Measurements from ENCODE around the gene APOA5. TPM values are rescaled to one million over a fixed set of nuclear protein-coding genes. Genes with fewer than 3 reads are reported as not detected.
A peak's percentile ranks its signal among the peaks of the same experiment; 100 is the strongest.

The APOA5 gene
- polyA plus RNA-seq, 4 donors = 0.22 to 0.43 TPM; not detected in 2

DNA sequence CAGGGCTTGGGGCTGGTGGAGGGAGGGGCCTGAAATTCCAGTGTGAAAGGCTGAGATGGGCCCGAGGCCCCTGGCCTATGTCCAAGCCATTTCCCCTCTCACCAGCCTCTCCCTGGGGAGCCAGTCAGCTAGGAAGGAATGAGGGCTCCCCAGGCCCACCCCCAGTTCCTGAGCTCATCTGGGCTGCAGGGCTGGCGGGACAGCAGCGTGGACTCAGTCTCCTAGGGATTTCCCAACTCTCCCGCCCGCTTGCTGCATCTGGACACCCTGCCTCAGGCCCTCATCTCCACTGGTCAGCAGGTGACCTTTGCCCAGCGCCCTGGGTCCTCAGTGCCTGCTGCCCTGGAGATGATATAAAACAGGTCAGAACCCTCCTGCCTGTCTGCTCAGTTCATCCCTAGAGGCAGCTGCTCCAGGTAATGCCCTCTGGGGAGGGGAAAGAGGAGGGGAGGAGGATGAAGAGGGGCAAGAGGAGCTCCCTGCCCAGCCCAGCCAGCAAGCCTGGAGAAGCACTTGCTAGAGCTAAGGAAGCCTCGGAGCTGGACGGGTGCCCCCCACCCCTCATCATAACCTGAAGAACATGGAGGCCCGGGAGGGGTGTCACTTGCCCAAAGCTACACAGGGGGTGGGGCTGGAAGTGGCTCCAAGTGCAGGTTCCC lies 38.0 kb upstream of the APOA5 start, which contains the start of gene APOC3:
Gene APOC3, plus strand, starts transcription at position 383 of the 659 bp plus-strand sequence. CDS start 676 bp downstream, outside the sequence.
- Histone ChIP-seq H3K4me1 (ENCODE audit: control insufficient read depth in 3 of 3, insufficient read depth in 2 of 3, low read depth in 1 of 3, low read length in 2 of 3) (peaks cover 5 to 73% (median 11%) of the 10 kb centered on the region in 3 donors), H3K27me3 (ENCODE audit: control insufficient read depth in 3 of 3, insufficient read depth in 3 of 3, low read length in 3 of 3) (no peaks in the 10 kb centered on the region), H3K27ac (ENCODE audit: low read depth in 1 of 3, low read length in 2 of 3) (peak within 1 kb of the TSS; percentile 4 to 99 (median 93)), H3K36me3 (ENCODE audit: control insufficient read depth in 3 of 3, insufficient read depth in 2 of 3, low read depth in 1 of 3, low read length in 3 of 3) (peaks cover 0 to 24% (median 0%) of the 10 kb centered on the region in 3 donors), H3K9me3 (ENCODE audit: control insufficient read depth in 2 of 2, insufficient read depth in 1 of 2, low read depth in 1 of 2, low read length in 1 of 2) (no peaks in the 10 kb centered on the region), H3K4me3 (ENCODE audit: low read depth in 1 of 3, low read length in 3 of 3) (peak within 1 kb of the TSS in 2 of 3 donors; percentile 45 to 48)
- 29 to 61% (median 59%) methylated on average over 9 of the region's 9 CpGs for WGBS, 3 donors
- FAIRE-seq (no peak), DNase-seq (peak; percentile 72 to 76)

DNA sequence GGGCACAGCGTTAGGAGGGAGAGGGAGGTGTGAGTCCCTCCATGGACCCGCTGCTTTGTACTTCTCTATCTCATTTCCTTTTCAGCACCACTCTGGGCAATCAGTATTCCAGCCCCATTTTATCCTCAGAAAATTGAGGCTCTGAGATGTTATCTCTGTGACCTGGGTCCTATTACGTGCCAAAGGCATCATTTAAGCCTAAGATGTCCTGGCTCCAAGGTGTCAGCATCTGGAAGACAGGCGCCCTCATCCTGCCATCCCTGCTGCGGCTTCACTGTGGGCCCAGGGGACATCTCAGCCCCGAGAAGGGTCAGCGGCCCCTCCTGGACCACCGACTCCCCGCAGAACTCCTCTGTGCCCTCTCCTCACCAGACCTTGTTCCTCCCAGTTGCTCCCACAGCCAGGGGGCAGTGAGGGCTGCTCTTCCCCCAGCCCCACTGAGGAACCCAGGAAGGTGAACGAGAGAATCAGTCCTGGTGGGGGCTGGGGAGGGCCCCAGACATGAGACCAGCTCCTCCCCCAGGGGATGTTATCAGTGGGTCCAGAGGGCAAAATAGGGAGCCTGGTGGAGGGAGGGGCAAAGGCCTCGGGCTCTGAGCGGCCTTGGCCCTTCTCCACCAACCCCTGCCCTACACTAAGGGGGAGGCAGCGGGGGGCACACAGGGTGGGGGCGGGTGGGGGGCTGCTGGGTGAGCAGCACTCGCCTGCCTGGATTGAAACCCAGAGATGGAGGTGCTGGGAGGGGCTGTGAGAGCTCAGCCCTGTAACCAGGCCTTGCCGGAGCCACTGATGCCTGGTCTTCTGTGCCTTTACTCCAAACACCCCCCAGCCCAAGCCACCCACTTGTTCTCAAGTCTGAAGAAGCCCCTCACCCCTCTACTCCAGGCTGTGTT lies 37.2 kb upstream of the APOA5 start:
- 27 to 56% (median 37%) methylated on average over 12 to 16 of the region's 16 CpGs for WGBS, 3 donors
- FAIRE-seq = no peak
- Histone ChIP-seq H3K9me3 (ENCODE audit: control insufficient read depth in 2 of 2, insufficient read depth in 1 of 2, low read depth in 1 of 2, low read length in 1 of 2) (no peaks in the 10 kb centered on the region), H3K4me1 (ENCODE audit: control insufficient read depth in 3 of 3, insufficient read depth in 2 of 3, low read depth in 1 of 3, low read length in 2 of 3) (peaks cover 5 to 76% (median 11%) of the 10 kb centered on the region in 3 donors), H3K4me3 (ENCODE audit: low read depth in 1 of 3, low read length in 3 of 3) (peak overlapping the region in 2 of 3 donors; percentile 45 to 48), H3K36me3 (ENCODE audit: control insufficient read depth in 3 of 3, insufficient read depth in 2 of 3, low read depth in 1 of 3, low read length in 3 of 3) (peaks cover 0 to 22% (median 0%) of the 10 kb centered on the region in 3 donors), H3K27ac (ENCODE audit: low read depth in 1 of 3, low read length in 2 of 3) (peak overlapping the region; percentile 4 to 99 (median 93)), H3K27me3 (ENCODE audit: control insufficient read depth in 3 of 3, insufficient read depth in 3 of 3, low read length in 3 of 3) (no peaks in the 10 kb centered on the region)
- DNase-seq = peak; percentile 90 to 93

DNA sequence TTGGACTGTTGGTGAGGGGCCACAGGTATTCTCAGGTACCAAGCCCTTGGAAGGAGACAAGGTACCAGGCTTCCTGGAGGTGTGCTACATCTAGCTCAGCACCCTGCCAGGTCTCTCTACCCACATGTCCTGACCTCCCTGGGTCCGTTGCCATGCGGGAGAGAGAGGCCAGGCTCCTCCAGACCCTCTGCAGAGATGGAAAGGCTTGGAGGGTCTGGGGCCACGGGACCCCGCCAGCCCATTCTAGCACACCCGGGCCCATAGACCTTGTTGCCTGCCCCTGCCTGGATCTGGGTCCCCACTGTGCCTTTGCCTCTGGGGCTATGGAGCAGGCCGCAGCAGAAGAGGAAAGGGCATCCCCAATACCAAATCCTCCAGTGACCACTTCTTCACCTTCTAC lies 35.8 kb upstream of the APOA5 start:
- Histone ChIP-seq H3K36me3 (ENCODE audit: control insufficient read depth in 3 of 3, insufficient read depth in 2 of 3, low read depth in 1 of 3, low read length in 3 of 3) (peaks cover 0 to 15% (median 0%) of the 10 kb centered on the region in 3 donors), H3K27me3 (ENCODE audit: control insufficient read depth in 3 of 3, insufficient read depth in 3 of 3, low read length in 3 of 3) (no peaks in the 10 kb centered on the region), H3K9me3 (ENCODE audit: control insufficient read depth in 2 of 2, insufficient read depth in 1 of 2, low read depth in 1 of 2, low read length in 1 of 2) (no peaks in the 10 kb centered on the region), H3K27ac (ENCODE audit: low read depth in 1 of 3, low read length in 2 of 3) (peak overlapping the region; percentile 14 to 99 (median 93)), H3K4me3 (ENCODE audit: low read depth in 1 of 3, low read length in 3 of 3) (no peak overlapping the region), H3K4me1 (ENCODE audit: control insufficient read depth in 3 of 3, insufficient read depth in 2 of 3, low read depth in 1 of 3, low read length in 2 of 3) (peaks cover 5 to 86% (median 11%) of the 10 kb centered on the region in 3 donors)
- WGBS, 3 donors = 84 to 93% (median 92%) methylated on average over 6 of the region's 6 CpGs
- DNase-seq = peak in 1 of 2 donors; percentile 12
- FAIRE-seq = no peak

DNA sequence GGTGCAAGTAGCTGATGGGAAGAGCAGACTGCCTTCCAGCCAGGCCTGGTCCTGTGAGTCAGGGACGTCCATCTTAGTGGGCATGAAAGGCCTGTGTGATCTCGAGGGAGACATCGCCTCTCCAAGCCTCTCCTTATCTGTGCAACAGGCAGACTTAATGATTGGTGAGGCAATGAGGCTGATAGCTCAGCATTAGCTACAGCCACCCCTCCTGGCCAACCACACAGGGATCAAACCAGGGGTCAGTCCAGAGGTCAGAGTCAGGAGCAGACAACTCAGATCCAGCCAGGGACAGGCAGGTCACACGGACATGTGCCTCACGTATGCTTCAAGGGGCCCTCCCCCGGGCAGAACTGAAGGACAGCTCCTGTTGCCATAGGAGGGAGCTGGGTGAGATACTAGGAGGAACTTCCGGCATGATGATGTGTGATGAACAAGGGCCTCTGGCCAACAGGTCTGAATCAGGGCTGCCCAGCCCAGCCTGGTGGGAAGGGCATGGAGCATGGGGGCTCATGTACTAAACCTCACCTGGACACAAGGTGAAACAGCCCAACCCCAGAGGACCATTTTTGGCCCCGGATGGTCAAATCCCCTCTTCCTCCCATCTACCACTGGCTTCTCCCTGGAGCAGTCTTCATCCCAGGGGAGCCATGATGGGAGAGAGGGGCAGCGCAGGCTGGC lies 35.2 kb upstream of the APOA5 start:
- 35 to 66% (median 50%) methylated on average over 9 of the region's 9 CpGs for WGBS, 3 donors
- FAIRE-seq = no peak

DNA sequence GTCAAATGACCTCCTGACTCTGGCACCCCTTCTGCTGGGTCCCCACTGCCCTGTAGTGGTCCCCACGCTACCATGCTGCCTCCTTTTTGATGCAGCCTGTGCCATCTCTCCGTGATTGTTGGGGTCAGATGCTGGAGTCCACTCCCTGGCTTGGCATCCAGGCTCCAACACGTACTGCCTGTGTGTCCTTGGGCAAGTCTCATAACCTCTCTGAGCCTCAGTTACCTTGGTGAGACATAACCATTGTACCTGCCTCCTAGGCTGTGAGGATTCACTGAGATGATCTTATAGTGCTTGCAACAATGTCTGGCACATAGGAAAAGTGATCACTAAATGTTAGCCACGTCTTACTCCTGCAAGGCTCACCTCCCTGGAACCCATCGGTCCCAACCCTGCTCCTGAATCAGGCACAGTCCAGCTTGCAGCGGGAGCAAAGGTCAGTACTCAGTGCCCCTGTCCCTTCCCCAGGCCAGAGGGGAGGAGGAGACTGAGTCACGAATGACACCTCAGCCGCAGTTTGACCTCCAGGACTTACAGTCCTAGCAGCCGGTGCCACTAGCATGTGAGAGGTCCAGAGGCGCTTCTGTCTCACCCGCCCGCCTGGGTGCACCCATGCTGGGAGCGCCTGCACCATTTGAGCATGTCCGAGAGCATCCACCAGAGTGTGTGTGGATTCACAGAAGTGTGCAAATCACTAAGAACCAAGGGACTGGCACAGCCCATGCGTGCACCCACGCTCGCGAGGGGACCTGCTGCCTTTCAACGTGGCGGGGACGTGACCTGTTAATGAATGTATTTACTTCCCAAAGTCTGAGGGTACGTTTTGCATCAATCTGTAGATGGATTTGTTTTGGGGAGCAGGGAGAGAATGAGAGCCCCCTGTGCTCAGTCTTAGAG lies 34.4 kb upstream of the APOA5 start:
- FAIRE-seq (no peak), DNase-seq (peak; percentile 26 to 81)
- Histone ChIP-seq H3K4me3 (ENCODE audit: low read depth in 1 of 3, low read length in 3 of 3) (no peak overlapping the region), H3K4me1 (ENCODE audit: control insufficient read depth in 3 of 3, insufficient read depth in 2 of 3, low read depth in 1 of 3, low read length in 2 of 3) (peaks cover 5 to 77% (median 9%) of the 10 kb centered on the region in 3 donors), H3K9me3 (ENCODE audit: control insufficient read depth in 2 of 2, insufficient read depth in 1 of 2, low read depth in 1 of 2, low read length in 1 of 2) (peaks cover 0 to 5% of the 10 kb centered on the region in 2 donors), H3K27me3 (ENCODE audit: control insufficient read depth in 3 of 3, insufficient read depth in 3 of 3, low read length in 3 of 3) (no peaks in the 10 kb centered on the region), H3K36me3 (ENCODE audit: control insufficient read depth in 3 of 3, insufficient read depth in 2 of 3, low read depth in 1 of 3, low read length in 3 of 3) (peaks cover 0 to 19% (median 4%) of the 10 kb centered on the region in 3 donors), H3K27ac (ENCODE audit: low read depth in 1 of 3, low read length in 2 of 3) (peak overlapping the region; percentile 7 to 93 (median 85))
- WGBS, 3 donors = 48 to 72% (median 62%) methylated on average over 22 of the region's 22 CpGs

More for the DNA sequence above, 35.2 kb upstream of the APOA5 start:
- peak overlapping the region; percentile 14 to 99 (median 93) for H3K27ac ChIP-seq (ENCODE audit: low read depth in 1 of 3, low read length in 2 of 3)
- H3K9me3 ChIP-seq (ENCODE audit: control insufficient read depth in 2 of 2, insufficient read depth in 1 of 2, low read depth in 1 of 2, low read length in 1 of 2) = no peaks in the 10 kb centered on the region
- H3K4me1 ChIP-seq (ENCODE audit: control insufficient read depth in 3 of 3, insufficient read depth in 2 of 3, low read depth in 1 of 3, low read length in 2 of 3) = peaks cover 5 to 82% (median 9%) of the 10 kb centered on the region in 3 donors
- H3K27me3 ChIP-seq (ENCODE audit: control insufficient read depth in 3 of 3, insufficient read depth in 3 of 3, low read length in 3 of 3) = no peaks in the 10 kb centered on the region
- DNase-seq = peak; percentile 88 to 95
- peaks cover 0 to 15% (median 0%) of the 10 kb centered on the region in 3 donors for H3K36me3 ChIP-seq (ENCODE audit: control insufficient read depth in 3 of 3, insufficient read depth in 2 of 3, low read depth in 1 of 3, low read length in 3 of 3)
- no peak overlapping the region for H3K4me3 ChIP-seq (ENCODE audit: low read depth in 1 of 3, low read length in 3 of 3)

DNA sequence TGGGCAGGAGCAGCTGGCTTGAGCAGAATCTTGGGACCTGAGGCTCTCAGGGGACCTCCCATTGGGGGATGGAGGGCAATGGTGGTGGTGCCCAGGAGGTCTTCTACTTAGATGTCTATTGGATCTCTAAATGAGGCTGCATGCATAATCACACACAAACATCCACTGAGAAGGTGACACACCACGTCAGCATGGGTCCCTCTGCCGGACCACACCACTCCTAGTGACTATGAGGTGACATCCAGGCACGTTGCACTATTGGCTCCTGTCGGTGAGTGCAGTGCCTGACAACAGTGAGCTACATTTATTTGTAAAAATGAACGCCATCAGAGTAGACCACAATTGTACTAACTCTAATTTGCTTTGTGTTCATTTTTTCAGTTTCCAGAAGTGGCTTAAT lies 33.8 kb upstream of the APOA5 start:
- WGBS, 3 donors = 78 to 84% (median 81%) methylated on average over 5 of the region's 5 CpGs
- DNase-seq (no peak), FAIRE-seq (no peak)
- peaks cover 0 to 5% of the 10 kb centered on the region in 2 donors for H3K9me3 ChIP-seq (ENCODE audit: control insufficient read depth in 2 of 2, insufficient read depth in 1 of 2, low read depth in 1 of 2, low read length in 1 of 2)
- peak overlapping the region in 2 of 3 donors; percentile 85 to 93 for H3K27ac ChIP-seq (ENCODE audit: low read depth in 1 of 3, low read length in 2 of 3)
- H3K27me3 ChIP-seq (ENCODE audit: control insufficient read depth in 3 of 3, insufficient read depth in 3 of 3, low read length in 3 of 3) = no peaks in the 10 kb centered on the region
- peaks cover 0 to 26% (median 9%) of the 10 kb centered on the region in 3 donors for H3K36me3 ChIP-seq (ENCODE audit: control insufficient read depth in 3 of 3, insufficient read depth in 2 of 3, low read depth in 1 of 3, low read length in 3 of 3)
- peaks cover 5 to 75% (median 9%) of the 10 kb centered on the region in 3 donors for H3K4me1 ChIP-seq (ENCODE audit: control insufficient read depth in 3 of 3, insufficient read depth in 2 of 3, low read depth in 1 of 3, low read length in 2 of 3)
- H3K4me3 ChIP-seq (ENCODE audit: low read depth in 1 of 3, low read length in 3 of 3) = no peak overlapping the region

DNA sequence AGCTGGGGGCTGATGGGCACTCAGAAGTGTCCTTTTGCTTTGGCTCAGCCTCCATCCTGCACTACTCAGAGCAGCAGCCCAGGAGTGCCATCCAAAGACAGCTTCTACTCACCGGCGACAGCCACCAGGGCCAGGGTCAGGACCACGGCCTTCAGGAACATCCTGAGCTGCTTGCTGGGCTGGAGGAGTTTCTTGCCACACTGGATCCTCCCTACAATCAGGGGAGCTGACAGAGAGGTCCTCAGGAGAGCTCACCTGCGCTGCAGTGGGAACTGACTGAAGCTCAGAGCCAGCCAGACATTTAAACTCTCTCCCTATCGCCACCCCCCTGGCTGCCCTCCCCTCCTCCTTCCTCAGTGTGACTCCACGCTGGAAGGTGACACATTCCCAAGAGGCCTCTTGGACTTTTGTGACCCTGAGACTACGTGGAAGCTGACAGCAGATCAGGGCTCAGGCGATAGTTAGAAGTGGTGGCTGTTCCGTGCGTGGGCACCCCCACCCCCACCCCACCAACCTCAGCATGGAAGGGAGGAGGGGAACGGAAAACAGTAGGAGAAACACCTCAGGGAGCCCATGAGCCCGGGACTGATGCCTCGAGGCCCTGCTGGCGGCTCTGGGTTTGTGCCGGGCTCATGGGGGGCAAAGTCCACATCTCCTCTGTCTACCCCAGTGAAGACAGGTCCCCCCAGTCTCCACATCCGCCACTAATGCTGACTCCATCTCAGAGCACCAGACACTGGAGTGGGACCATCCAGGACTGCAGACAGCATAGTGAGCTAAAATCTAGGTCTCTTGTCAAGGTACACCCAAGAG lies 31.6 kb upstream of the APOA5 start, which contains the start of gene APOA4:
Gene APOA4, minus strand, starts transcription at position 274 of the 813 bp plus-strand sequence. Its CDS starts 113 bp downstream, at position 161.
- DNase-seq (peak; percentile 85 to 88), FAIRE-seq (no peak)
- WGBS, 3 donors = 36 to 69% (median 51%) methylated on average over 14 to 16 of the region's 16 CpGs
- H3K4me3 ChIP-seq (ENCODE audit: low read depth in 1 of 3, low read length in 3 of 3) = peak within 1 kb of the TSS in 2 of 3 donors; percentile 55
- peaks cover 0 to 58% (median 6%) of the 10 kb centered on the region in 3 donors for H3K4me1 ChIP-seq (ENCODE audit: control insufficient read depth in 3 of 3, insufficient read depth in 2 of 3, low read depth in 1 of 3, low read length in 2 of 3)
- peak within 1 kb of the TSS in 2 of 3 donors; percentile 89 to 94 for H3K27ac ChIP-seq (ENCODE audit: low read depth in 1 of 3, low read length in 2 of 3)
- H3K36me3 ChIP-seq (ENCODE audit: control insufficient read depth in 3 of 3, insufficient read depth in 2 of 3, low read depth in 1 of 3, low read length in 3 of 3) = peaks cover 0 to 41% (median 9%) of the 10 kb centered on the region in 3 donors
- peaks cover 0 to 5% of the 10 kb centered on the region in 2 donors for H3K9me3 ChIP-seq (ENCODE audit: control insufficient read depth in 2 of 2, insufficient read depth in 1 of 2, low read depth in 1 of 2, low read length in 1 of 2)
- no peaks in the 10 kb centered on the region for H3K27me3 ChIP-seq (ENCODE audit: control insufficient read depth in 3 of 3, insufficient read depth in 3 of 3, low read length in 3 of 3)

All from small intestine (tissue), 7 donors.